GM12878 (cell line): Measurements from ENCODE around the gene ALDH1L1. TPM values are rescaled to one million over a fixed set of nuclear protein-coding genes. Genes with fewer than 3 reads are reported as not detected.

ENCODE experiments used
- ATAC-seq: fragments of 200-7000 bp; cut with Tn5 transposase; 3 replicates; pipeline ENCODE4 v1.9.1; 2020; ENCODE audit warnings: mild to moderate bottlenecking, moderate library complexity
- BruUV-seq: library from RNA; stranded (reverse); fragments of 400-500 nt; replicated peaks from 2 replicates; lab custom pipeline; 2021; lab: Mats Ljungman, UMichigan
- CTCF ChIA-PET: fragments of 300-600 bp; sonication (Branson Sonifier 250); formaldehyde crosslinking; extraction: SDS; loops from one replicate; lab custom pipeline; 2021; ENCODE audit warnings: inconsistent platforms; lab: Yijun Ruan, JAX
- POLR2A ChIA-PET: fragments of 350-600 bp; formaldehyde crosslinking; extraction: SDS; loops from one replicate; lab custom pipeline; 2021; ENCODE audit warnings: inconsistent platforms; lab: Charles Lee
- RAD21 ChIA-PET: fragments of 300-600 bp; sonication (Branson Sonifier 250); formaldehyde crosslinking; loops from one replicate; lab custom pipeline; 2023; ENCODE audit warnings: antibody characterized with exemption; ENCODE audit not compliant: unreplicated experiment; lab: Charles Lee
- SMC1A ChIA-PET: fragments of 300-600 bp; sonication (Branson Sonifier 250); formaldehyde crosslinking; loops from one replicate; lab custom pipeline; 2023; ENCODE audit not compliant: unreplicated experiment, uncharacterized antibody; lab: Charles Lee
- DNase-seq: peaks from one replicate; pipeline ENCODE4 v3.0.0-alpha.2; 2011; ENCODE audit warnings: low read depth, low spot score
- FAIRE-seq: peaks from 3 replicates; lab custom pipeline; 2011; peaks lifted over from hg19 to GRCh38; lab: Jason Lieb, UNC
- H2AFZ ChIP-seq: 2 replicates; pipeline ENCODE4 v1.6.0; 2011; ENCODE audit warnings: low read depth, low read length, control low read depth; ENCODE audit not compliant: control insufficient read depth
- H3K27ac ChIP-seq: 2 replicates; pipeline ENCODE4 v1.5.1; 2011; ENCODE audit warnings: control low read depth; ENCODE audit not compliant: control insufficient read depth, insufficient read depth
- H3K27me3 ChIP-seq, 2 experiments: replicated peaks in 1 of 2; 2 replicates each; pipeline versions ENCODE4 v1.6.0 to v1.6.1; 2011; ENCODE audit warnings: low read length in 1 of 2; ENCODE audit not compliant: control insufficient read depth in 2 of 2, insufficient read depth in 2 of 2
- H3K36me3 ChIP-seq, 2 experiments: 2 replicates each; pipeline ENCODE4 v1.5.1; 2011; ENCODE audit warnings: low read length in 1 of 2; ENCODE audit not compliant: control insufficient read depth in 2 of 2, insufficient read depth in 2 of 2
- H3K4me1 ChIP-seq: 2 replicates; pipeline ENCODE4 v1.6.1; 2011; ENCODE audit warnings: mild to moderate bottlenecking, low read length, moderate library complexity, mixed read lengths; ENCODE audit not compliant: control insufficient read depth, insufficient read depth
- H3K4me2 ChIP-seq: 2 replicates; pipeline ENCODE4 v1.6.0; 2011; ENCODE audit warnings: control low read depth; ENCODE audit not compliant: control insufficient read depth, insufficient read depth
- H3K4me3 ChIP-seq: fragments of 200-600 bp; sonication (generic); 2 replicates; pipeline ENCODE4 v1.5.1; 2016
- H3K79me2 ChIP-seq: 2 replicates; pipeline ENCODE4 v1.6.0; 2011; ENCODE audit warnings: low read length; ENCODE audit not compliant: control insufficient read depth, insufficient read depth
- H3K9ac ChIP-seq: 2 replicates; pipeline ENCODE4 v1.8.0; 2011; ENCODE audit warnings: low read length, control low read depth, mixed read lengths; ENCODE audit not compliant: control insufficient read depth, insufficient read depth
- H3K9me3 ChIP-seq: replicated peaks from 3 replicates; pipeline ENCODE4 v1.5.1; 2011; ENCODE audit warnings: mild to moderate bottlenecking, low read length; ENCODE audit not compliant: control insufficient read depth, insufficient read depth
- H4K20me1 ChIP-seq: 2 replicates; pipeline ENCODE4 v1.6.0; 2011; ENCODE audit not compliant: control insufficient read depth, insufficient read depth
- CREB1 ChIP-seq: IDR thresholded peaks from 2 replicates; pipeline ENCODE4 v1.6.1; 2012; ENCODE audit warnings: low read depth, mild to moderate bottlenecking, inconsistent platforms
- NRF1 ChIP-seq: conservative IDR thresholded peaks from 2 replicates; pipeline ENCODE4 v1.6.1; 2011; ENCODE audit warnings: mild to moderate bottlenecking, low read depth, low read length, improper control_type of control experiment
- PAX5 ChIP-seq: IDR thresholded peaks from 2 replicates; pipeline ENCODE4 v1.6.1; 2011; ENCODE audit warnings: low read depth, low read length, borderline replicate concordance
- STAT3 ChIP-seq: IDR thresholded peaks from 2 replicates; pipeline ENCODE4 v1.6.1; 2011; ENCODE audit warnings: low read depth, low read length, improper control_type of control experiment
- ZNF24 ChIP-seq: fragments of 450-650 bp; IDR thresholded peaks from 2 replicates; pipeline ENCODE4 v1.6.1; 2017; ENCODE audit warnings: antibody characterized with exemption, mild to moderate bottlenecking
- WGBS: methylation state at CpG from one replicate; pipeline ENCODE4 v1.1.6; 2016; ENCODE audit warnings: low lambda C conversion rate; ENCODE audit not compliant: insufficient replicate concordance, insufficient coverage; ENCODE audit errors: missing lambda C conversion rate; 5-methylcytosine and 5-hydroxymethylcytosine counted together
- in situ Hi-C: fragments of 300-500 bp; cut with MboI; formaldehyde crosslinking; loops from 9 replicates; pipeline ENCODE4 v1.14.3; 2018; ENCODE audit warnings: mixed read lengths
- intact Hi-C: fragments of 100-400 bp; cut with micrococcal nuclease; formaldehyde crosslinking; loops from one replicate; pipeline ENCODE4 v1.14.2; 2022; ENCODE audit not compliant: unreplicated experiment
- polyA plus RNA-seq, 11 experiments: library from polyadenylated mRNA; depleted of rRNA in 4 of 11; unstranded in 6 of 11; stranded (reverse) in 5 of 11; fragments of >200 nt; fragmentation: Nextera tagmentation in 4 of 11; fragmentation: Illumina TruSeq in 1 of 11; extraction: Ambion mirVana in 4 of 11; extraction: Trizol in 1 of 11; gene quantifications; 1 replicate in 1 of 11; 2 replicates in 10 of 11; pipeline versions ENCODE4 v1.2.1 to v1.2.3, GENCODE V29; 2011 to 2016; ENCODE audit warnings: inconsistent platforms in 2 of 11, missing spikeins in 2 of 11, low read depth in 1 of 11
- total RNA-seq, 4 experiments: library from RNA; depleted of rRNA in 3 of 4; stranded (reverse); fragments of >200 nt in 3 of 4; fragmentation: Illumina TruSeq in 1 of 4; extraction: Trizol in 1 of 4; gene quantifications; 2 replicates each; pipeline versions ENCODE4 v1.2.1 to v1.2.3, GENCODE V29; 2013 to 2021
- TF ChIP-seq, protein P1 (sequence below): fragments of 450-650 bp; IDR thresholded peaks from 2 replicates; pipeline ENCODE4 v1.6.1; 2017; ENCODE audit warnings: mild to moderate bottlenecking, moderate library complexity
- TF ChIP-seq, protein P2 (sequence below): fragments of 450-650 bp; IDR thresholded peaks from 2 replicates; pipeline ENCODE4 v1.6.1; 2017; ENCODE audit warnings: antibody characterized with exemption, mild to moderate bottlenecking, moderate library complexity

The ALDH1L1 gene
- total and polyA plus RNA-seq, 10 of the 15 experiments (the other 5 are each of a cell fraction or from before 2014, with no cell fraction given): 0.04 to 18.2 (median 0.45) TPM

- no peak for ATAC-seq
- CTCF ChIA-PET: interaction anchor here (0.7 kb wide), 1 partner anchor 10 kb away, joined by 3 read pairs; no protein-coding TSS in a partner anchor
Measured at GRCh38 chr3:126064627-126065258, 115.6 kb downstream of the ALDH1L1 start.

More at GRCh38 chr3:126064627-126065258, 115.6 kb downstream of the ALDH1L1 start:
- H4K20me1 ChIP-seq: no peaks in the 10 kb centered on the region
- FAIRE-seq: no peak
- no TSS peak for BruUV-seq
- H3K9ac ChIP-seq: no peak overlapping the region
- ChIA-PET SMC1A (no interaction called here), RAD21 (no interaction called here), POLR2A (no interaction called here)
- intact Hi-C loops: no loop called here
- H2AFZ ChIP-seq: no peak overlapping the region
- 65% methylated on average over 10 of the region's 10 CpGs for WGBS
- H3K4me3 ChIP-seq: no peak overlapping the region
- in situ Hi-C loops: no loop called here
- H3K79me2 ChIP-seq: no peaks in the 10 kb centered on the region
- DNase-seq: no peak
- H3K9me3 ChIP-seq: no peaks in the 10 kb centered on the region
- H3K4me1 ChIP-seq: no peaks in the 10 kb centered on the region
- no peak overlapping the region for H3K4me2 ChIP-seq
- H3K36me3 ChIP-seq: no peaks in the 10 kb centered on the region
- TF ChIP-seq, protein P1, sequence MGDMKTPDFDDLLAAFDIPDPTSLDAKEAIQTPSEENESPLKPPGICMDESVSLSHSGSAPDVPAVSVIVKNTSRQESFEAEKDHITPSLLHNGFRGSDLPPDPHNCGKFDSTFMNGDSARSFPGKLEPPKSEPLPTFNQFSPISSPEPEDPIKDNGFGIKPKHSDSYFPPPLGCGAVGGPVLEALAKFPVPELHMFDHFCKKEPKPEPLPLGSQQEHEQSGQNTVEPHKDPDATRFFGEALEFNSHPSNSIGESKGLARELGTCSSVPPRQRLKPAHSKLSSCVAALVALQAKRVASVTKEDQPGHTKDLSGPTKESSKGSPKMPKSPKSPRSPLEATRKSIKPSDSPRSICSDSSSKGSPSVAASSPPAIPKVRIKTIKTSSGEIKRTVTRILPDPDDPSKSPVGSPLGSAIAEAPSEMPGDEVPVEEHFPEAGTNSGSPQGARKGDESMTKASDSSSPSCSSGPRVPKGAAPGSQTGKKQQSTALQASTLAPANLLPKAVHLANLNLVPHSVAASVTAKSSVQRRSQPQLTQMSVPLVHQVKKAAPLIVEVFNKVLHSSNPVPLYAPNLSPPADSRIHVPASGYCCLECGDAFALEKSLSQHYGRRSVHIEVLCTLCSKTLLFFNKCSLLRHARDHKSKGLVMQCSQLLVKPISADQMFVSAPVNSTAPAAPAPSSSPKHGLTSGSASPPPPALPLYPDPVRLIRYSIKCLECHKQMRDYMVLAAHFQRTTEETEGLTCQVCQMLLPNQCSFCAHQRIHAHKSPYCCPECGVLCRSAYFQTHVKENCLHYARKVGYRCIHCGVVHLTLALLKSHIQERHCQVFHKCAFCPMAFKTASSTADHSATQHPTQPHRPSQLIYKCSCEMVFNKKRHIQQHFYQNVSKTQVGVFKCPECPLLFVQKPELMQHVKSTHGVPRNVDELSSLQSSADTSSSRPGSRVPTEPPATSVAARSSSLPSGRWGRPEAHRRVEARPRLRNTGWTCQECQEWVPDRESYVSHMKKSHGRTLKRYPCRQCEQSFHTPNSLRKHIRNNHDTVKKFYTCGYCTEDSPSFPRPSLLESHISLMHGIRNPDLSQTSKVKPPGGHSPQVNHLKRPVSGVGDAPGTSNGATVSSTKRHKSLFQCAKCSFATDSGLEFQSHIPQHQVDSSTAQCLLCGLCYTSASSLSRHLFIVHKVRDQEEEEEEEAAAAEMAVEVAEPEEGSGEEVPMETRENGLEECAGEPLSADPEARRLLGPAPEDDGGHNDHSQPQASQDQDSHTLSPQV: no peak
- TF ChIP-seq ZNF24 (no peak), STAT3 (no peak), NRF1 (no peak), PAX5 (no peak), CREB1 (no peak)
- TF ChIP-seq, protein P2, sequence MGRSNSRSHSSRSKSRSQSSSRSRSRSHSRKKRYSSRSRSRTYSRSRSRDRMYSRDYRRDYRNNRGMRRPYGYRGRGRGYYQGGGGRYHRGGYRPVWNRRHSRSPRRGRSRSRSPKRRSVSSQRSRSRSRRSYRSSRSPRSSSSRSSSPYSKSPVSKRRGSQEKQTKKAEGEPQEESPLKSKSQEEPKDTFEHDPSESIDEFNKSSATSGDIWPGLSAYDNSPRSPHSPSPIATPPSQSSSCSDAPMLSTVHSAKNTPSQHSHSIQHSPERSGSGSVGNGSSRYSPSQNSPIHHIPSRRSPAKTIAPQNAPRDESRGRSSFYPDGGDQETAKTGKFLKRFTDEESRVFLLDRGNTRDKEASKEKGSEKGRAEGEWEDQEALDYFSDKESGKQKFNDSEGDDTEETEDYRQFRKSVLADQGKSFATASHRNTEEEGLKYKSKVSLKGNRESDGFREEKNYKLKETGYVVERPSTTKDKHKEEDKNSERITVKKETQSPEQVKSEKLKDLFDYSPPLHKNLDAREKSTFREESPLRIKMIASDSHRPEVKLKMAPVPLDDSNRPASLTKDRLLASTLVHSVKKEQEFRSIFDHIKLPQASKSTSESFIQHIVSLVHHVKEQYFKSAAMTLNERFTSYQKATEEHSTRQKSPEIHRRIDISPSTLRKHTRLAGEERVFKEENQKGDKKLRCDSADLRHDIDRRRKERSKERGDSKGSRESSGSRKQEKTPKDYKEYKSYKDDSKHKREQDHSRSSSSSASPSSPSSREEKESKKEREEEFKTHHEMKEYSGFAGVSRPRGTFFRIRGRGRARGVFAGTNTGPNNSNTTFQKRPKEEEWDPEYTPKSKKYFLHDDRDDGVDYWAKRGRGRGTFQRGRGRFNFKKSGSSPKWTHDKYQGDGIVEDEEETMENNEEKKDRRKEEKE: no peak
- H3K27ac ChIP-seq: no peak overlapping the region
- H3K27me3 ChIP-seq: no peaks in the 10 kb centered on the region
